Activated CD4-positive, alpha-beta T cell treated with anti-CD3 and anti-CD28 coated beads for 24 hours (primary cell): Measurements from ENCODE around the gene LXN.
"Not testable (repeated sequence)": the region's sequence is repeated elsewhere in the genome, so short reads cannot be mapped to it uniquely, and the experiment has no call there.

Experiments used
- DNase-seq, 2 donors: peaks; one replicate each; pipeline ENCODE4 v3.0.0-alpha.2; 2020; ENCODE audit warnings: low read depth in 2 of 2

LXN gene

GRCh38 chr3:158672215-158673176 lies at the start of gene LXN:
LXN (minus strand) TSS chr3:158672648; CDS start chr3:158672478, 170 bp downstream.
- peak; percentile 52 to 71 for DNase-seq

GRCh38 chr3:158722108-158722507 lies 49.7 kb upstream of the LXN start:
- DNase-seq, result no peak

- no peak for DNase-seq
Observed at GRCh38 chr3:158718490-158719170, 46.2 kb upstream of the LXN start.

- DNase-seq, result no peak
Observed at GRCh38 chr3:158717576-158717975, 45.1 kb upstream of the LXN start.

- no peak for DNase-seq
Observed at GRCh38 chr3:158713094-158713499, 40.6 kb upstream of the LXN start.

- no peak for DNase-seq
Observed at GRCh38 chr3:158712443-158712842, 40.0 kb upstream of the LXN start.

GRCh38 chr3:158711886-158712285 lies 39.4 kb upstream of the LXN start:
- DNase-seq, result no peak

GRCh38 chr3:158710601-158711000 lies 38.2 kb upstream of the LXN start:
- DNase-seq, result no peak

GRCh38 chr3:158709666-158710083 lies 37.2 kb upstream of the LXN start:
- DNase-seq, result no peak

- DNase-seq, result no peak
Observed at GRCh38 chr3:158703566-158703965, 31.1 kb upstream of the LXN start.

- no peak for DNase-seq
Observed at GRCh38 chr3:158702815-158703481, 30.5 kb upstream of the LXN start.

- no peak for DNase-seq
Observed at GRCh38 chr3:158701420-158702065, 29.1 kb upstream of the LXN start.

- no peak for DNase-seq
Observed at GRCh38 chr3:158700559-158700958, 28.1 kb upstream of the LXN start.

- no peak for DNase-seq
Observed at GRCh38 chr3:158696618-158697017, 24.2 kb upstream of the LXN start.

GRCh38 chr3:158693866-158694456 lies 21.5 kb upstream of the LXN start:
- DNase-seq, result not testable (repeated sequence)

GRCh38 chr3:158685159-158685558 lies 12.7 kb upstream of the LXN start:
- no peak for DNase-seq

GRCh38 chr3:158683230-158683962 lies 10.9 kb upstream of the LXN start:
- no peak for DNase-seq

- DNase-seq, result no peak
Observed at GRCh38 chr3:158680861-158681260, 8.4 kb upstream of the LXN start.

- no peak for DNase-seq
Observed at GRCh38 chr3:158679547-158680000, 7.1 kb upstream of the LXN start.

GRCh38 chr3:158678687-158679086 lies 6.2 kb upstream of the LXN start:
- no peak for DNase-seq

GRCh38 chr3:158671821-158672214 lies 630 bp downstream of the LXN start:
- DNase-seq, result no peak
